ENCODE measurements around the gene IL23R.

Gene IL23R

GRCh38 chr1:67126974-67127373 is 39.3 kb upstream of the IL23R start:
- H3K4me3 ChIP-seq (replicated peaks; ENCODE audit: low read depth, low read length): no peak overlapping the region
- DNase-seq (ENCODE audit: extremely low read depth, low read depth): no peak
- TF ChIP-seq, protein P1, sequence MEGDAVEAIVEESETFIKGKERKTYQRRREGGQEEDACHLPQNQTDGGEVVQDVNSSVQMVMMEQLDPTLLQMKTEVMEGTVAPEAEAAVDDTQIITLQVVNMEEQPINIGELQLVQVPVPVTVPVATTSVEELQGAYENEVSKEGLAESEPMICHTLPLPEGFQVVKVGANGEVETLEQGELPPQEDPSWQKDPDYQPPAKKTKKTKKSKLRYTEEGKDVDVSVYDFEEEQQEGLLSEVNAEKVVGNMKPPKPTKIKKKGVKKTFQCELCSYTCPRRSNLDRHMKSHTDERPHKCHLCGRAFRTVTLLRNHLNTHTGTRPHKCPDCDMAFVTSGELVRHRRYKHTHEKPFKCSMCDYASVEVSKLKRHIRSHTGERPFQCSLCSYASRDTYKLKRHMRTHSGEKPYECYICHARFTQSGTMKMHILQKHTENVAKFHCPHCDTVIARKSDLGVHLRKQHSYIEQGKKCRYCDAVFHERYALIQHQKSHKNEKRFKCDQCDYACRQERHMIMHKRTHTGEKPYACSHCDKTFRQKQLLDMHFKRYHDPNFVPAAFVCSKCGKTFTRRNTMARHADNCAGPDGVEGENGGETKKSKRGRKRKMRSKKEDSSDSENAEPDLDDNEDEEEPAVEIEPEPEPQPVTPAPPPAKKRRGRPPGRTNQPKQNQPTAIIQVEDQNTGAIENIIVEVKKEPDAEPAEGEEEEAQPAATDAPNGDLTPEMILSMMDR (IDR thresholded peaks at IDR 0.05; ENCODE audit: low read depth, low read length, missing control alignments): no peak

DNA sequence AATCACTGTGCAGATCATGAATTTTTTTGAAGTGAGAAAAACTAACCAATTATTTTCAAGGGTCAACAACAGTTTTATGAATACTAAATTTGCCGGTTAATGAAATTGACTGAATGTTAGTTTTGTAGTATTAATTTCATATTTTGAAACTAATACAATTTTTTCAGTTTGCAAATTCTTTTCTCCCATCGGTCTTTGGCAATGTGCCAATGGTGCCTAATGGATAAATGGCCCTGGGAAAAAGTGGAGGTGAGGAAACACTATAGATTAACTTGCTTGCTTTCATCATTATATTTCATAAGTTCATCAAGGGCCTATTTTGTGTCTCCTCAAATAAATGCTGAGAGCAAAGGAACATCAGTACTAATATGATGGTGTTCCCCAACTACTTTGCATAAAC is 35.6 kb upstream of the IL23R start:
- TF ChIP-seq, protein P1 (IDR thresholded peaks at IDR 0.05; ENCODE audit: low read depth, low read length, missing control alignments): no peak
- no peak for DNase-seq (ENCODE audit: extremely low read depth, low read depth)

DNA sequence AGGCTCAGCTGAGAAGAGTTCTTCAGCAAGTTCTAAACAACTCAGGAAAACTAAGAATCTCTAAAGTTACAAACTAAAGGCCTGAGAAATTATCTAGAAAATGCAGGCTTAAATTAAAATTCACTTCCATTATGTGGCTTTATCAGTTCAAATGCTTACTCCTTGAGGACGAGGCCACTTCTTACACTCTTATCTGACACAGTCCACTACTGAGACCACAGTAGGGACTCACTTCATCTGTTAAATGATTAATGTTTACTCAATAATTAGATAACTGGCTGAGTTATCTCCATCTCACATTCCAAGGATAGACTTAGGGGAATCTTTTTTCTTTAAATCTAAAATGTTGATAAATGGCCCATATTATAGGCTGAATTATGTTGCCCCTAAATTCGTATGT is 33.1 kb upstream of the IL23R start:
- no peak overlapping the region for H3K4me3 ChIP-seq (replicated peaks; ENCODE audit: low read depth, low read length)
- no peak for DNase-seq (ENCODE audit: extremely low read depth, low read depth)
- TF ChIP-seq, protein P1 (IDR thresholded peaks at IDR 0.05; ENCODE audit: low read depth, low read length, missing control alignments): no peak

More for the DNA sequence above, 35.6 kb upstream of the IL23R start:
- no peak overlapping the region for H3K4me3 ChIP-seq (replicated peaks; ENCODE audit: low read depth, low read length)

DNA sequence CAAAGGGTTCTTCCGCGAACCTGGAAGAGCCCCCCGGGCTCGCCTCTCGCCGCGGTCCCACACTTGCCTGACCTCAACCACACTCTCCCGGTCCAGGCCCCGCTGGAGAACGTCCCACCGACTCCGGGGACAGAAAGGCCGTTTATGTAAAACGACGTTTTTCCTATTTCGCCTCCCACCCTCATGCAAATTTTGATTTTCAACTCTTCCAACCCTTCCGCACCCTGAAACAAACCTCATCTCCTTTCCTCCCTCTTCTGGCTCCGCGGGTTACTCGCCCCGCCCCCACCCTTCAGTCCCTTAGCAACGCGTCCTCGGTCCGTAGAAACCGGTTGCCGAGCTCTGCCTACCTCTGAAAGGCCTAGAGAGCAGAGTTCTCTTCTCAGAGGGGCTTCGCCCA is 31.6 kb upstream of the IL23R start, which contains the start of gene C1orf141:
C1orf141 (minus strand) TSS at position 276 of the 400 bp plus-strand sequence. CDS start 7,730 bp downstream, outside the sequence.
- DNase-seq (ENCODE audit: extremely low read depth, low read depth): no peak
- TF ChIP-seq, protein P1 (IDR thresholded peaks at IDR 0.05; ENCODE audit: low read depth, low read length, missing control alignments): no peak
- peak within 1 kb of the TSS; percentile 25 for H3K4me3 ChIP-seq (replicated peaks; ENCODE audit: low read depth, low read length)

DNA sequence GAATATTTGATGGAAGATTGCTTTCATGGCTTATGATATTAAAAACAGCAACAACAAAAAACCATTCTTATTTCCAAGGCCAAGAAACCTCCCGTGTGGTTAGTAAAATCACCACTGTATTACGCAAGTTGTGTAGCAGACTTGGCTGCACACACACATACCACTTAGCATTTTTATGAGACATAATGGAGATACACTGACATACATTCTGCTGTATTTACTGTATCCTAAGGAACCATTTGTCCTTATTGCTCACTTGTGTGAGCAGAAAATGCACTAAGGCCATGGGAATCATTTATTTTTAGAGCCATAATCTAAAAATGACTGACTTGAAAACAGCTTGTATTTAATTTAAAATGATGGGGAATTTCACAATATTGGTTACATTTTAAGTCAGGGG is 30.9 kb upstream of the IL23R start:
- no peak overlapping the region for H3K4me3 ChIP-seq (replicated peaks; ENCODE audit: low read depth, low read length)
- TF ChIP-seq, protein P1 (IDR thresholded peaks at IDR 0.05; ENCODE audit: low read depth, low read length, missing control alignments): no peak
- DNase-seq (ENCODE audit: extremely low read depth, low read depth): peak; percentile 14

- TF ChIP-seq, protein P1 (IDR thresholded peaks at IDR 0.05; ENCODE audit: low read depth, low read length, missing control alignments): no peak
- DNase-seq (ENCODE audit: extremely low read depth, low read depth): no peak
These were observed 28.9 kb upstream of the IL23R start for GRCh38 chr1:67137307-67137753.

More at GRCh38 chr1:67137307-67137753, 28.9 kb upstream of the IL23R start:
- H3K4me3 ChIP-seq (replicated peaks; ENCODE audit: low read depth, low read length): no peak overlapping the region

Measured in HFF-Myc (cell line).